ENCODE data around the gene HSPA2. TPM values are rescaled to one million over a fixed set of nuclear protein-coding genes. Genes with fewer than 3 reads are reported as not detected.

HSPA2 gene
- 1 to 10 TPM; 2.2 to 2.4 TPM for total RNA-seq

DNA sequence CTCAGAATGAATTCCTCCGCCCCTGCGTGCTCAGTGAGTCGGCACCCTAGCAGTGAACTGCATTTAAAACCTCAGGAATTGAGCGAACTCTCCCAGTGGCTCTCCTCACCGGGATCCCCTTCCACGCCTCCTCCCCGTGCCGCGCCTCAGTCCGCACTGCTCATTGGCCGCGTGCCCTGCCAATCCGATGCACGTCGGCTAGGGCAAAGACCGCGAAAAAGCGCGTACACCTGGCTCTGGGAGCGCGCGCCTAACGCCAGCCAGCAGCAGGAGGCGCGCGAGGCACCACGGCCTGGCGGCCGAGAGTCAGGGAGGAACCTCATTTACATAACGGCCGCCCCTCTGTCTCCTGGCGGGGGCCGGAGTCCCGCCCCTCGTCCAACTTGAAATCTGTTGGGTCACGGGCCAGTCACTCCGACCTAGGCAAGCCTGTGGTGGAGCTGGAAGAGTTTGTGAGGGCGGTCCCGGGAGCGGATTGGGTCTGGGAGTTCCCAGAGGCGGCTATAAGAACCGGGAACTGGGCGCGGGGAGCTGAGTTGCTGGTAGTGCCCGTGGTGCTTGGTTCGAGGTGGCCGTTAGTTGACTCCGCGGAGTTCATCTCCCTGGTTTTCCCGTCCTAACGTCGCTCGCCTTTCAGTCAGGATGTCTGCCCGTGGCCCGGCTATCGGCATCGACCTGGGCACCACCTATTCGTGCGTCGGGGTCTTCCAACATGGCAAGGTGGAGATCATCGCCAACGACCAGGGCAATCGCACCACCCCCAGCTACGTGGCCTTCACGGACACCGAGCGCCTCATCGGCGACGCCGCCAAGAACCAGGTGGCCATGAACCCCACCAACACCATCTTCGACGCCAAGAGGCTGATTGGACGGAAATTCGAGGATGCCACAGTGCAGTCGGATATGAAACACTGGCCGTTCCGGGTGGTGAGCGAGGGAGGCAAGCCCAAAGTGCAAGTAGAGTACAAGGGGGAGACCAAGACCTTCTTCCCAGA, at the start of gene HSPA2:
Gene HSPA2, plus strand, starts transcription at position 534 of the 995 bp plus-strand sequence. Its CDS starts 109 bp downstream, at position 643.
- Mint-ChIP-seq H3K4me1 (peaks cover 33% of the 10 kb centered on the region), H3K27me3 (peaks cover 48% of the 10 kb centered on the region), H3K9me3 (peaks cover 8% of the 10 kb centered on the region), H3K27ac (peak within 1 kb of the TSS; percentile 94), H3K4me3 (peak within 1 kb of the TSS; percentile 90), H3K36me3 (ENCODE audit: low read depth) (peaks cover 20% of the 10 kb centered on the region)
- peak; percentile 95 for DNase-seq
- ChIA-PET POLR2A (interaction anchor here (0.6 kb wide), 1 partner anchor 530 kb away, joined by 3 read pairs; no protein-coding TSS in a partner anchor), CTCF (interaction anchor here (0.7 to 1.9 kb wide), 13 partner anchors 11 to 1042 kb away, joined by 3 to 7 read pairs (median 3); no protein-coding TSS in a partner anchor)

DNA sequence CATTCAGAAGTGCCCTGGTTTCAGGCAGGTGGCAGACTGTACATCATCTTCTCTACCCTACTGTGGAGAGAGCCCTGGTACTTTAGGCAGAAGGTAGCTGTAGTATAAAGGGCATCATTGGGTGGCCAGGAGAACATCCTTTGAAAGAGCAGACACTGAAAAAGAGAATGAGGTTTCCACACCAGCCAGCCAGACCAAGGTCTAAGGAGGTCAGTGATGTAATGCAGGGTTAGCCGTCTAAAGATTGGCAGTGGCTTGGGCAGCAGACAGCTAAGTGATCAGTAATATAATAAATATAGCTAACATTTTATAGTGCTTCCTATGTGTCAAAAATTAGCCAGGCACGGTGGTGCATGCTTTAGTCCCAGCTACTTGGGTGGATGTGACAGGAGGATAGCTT, 48.9 kb upstream of the HSPA2 start:
- H3K27ac Mint-ChIP-seq = no peak overlapping the region
- DNase-seq = no peak
- POLR2A ChIA-PET = no interaction called here
- CTCF ChIA-PET = interaction anchor here (0.7 to 1.0 kb wide), 4 partner anchors 9 to 147 kb away, joined by 3 read pairs; no protein-coding TSS in a partner anchor
- H3K9me3 Mint-ChIP-seq = no peaks in the 10 kb centered on the region
- no peak overlapping the region for H3K4me3 Mint-ChIP-seq
- H3K27me3 Mint-ChIP-seq = no peaks in the 10 kb centered on the region
- H3K4me1 Mint-ChIP-seq = peaks cover 30% of the 10 kb centered on the region
- H3K36me3 Mint-ChIP-seq (ENCODE audit: low read depth) = peaks cover 59% of the 10 kb centered on the region

DNA sequence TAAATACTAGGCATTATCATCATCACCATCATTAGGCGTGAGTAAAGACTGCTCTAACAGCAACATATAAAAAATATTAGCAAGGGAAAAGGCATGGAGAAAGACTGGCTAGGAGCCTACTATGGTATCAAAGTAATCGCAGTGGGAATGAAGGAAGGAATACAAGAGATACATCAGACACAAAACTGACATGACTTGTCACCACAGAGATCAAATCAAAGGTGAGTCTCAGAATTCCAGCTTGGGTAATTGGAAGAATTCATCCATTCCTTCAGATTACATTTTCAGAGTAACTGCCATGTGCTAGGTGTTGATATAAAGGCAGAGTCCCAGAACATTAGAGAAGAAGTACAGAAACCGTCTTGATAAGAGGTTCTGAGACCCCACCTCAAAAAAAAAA, 47.1 kb upstream of the HSPA2 start:
- ChIA-PET CTCF (interaction anchor here (0.7 to 1.2 kb wide), 3 partner anchors 37 to 155 kb away, joined by 3 to 6 read pairs (median 3); no protein-coding TSS in a partner anchor), POLR2A (no interaction called here)
- Mint-ChIP-seq H3K27me3 (no peaks in the 10 kb centered on the region), H3K4me3 (no peak overlapping the region), H3K36me3 (ENCODE audit: low read depth) (peaks cover 52% of the 10 kb centered on the region), H3K4me1 (peaks cover 43% of the 10 kb centered on the region), H3K27ac (no peak overlapping the region), H3K9me3 (no peaks in the 10 kb centered on the region)
- no peak for DNase-seq

DNA sequence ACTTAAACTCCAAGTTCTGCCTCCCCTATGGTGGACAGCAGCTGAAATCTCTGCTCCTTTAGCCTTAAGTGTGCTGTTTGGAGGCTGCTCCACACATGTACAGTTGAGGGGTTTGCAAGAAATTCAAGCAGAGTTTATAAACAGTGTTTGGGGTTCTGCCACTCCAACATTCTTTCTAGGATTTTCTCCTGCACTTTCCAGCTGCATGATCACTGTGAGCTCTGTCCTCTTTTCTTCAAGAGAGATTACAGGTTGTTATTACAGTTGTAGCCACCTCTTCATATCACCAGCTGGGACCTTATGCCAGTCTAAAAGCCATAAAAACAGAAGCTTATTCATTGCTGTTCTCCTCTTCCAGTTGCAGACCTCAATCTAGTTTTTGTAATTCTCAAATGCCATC, 45.3 kb upstream of the HSPA2 start:
- POLR2A ChIA-PET = interaction anchor here (0.5 kb wide), 1 partner anchor 137 kb away, joined by 3 read pairs; no protein-coding TSS in a partner anchor

DNA sequence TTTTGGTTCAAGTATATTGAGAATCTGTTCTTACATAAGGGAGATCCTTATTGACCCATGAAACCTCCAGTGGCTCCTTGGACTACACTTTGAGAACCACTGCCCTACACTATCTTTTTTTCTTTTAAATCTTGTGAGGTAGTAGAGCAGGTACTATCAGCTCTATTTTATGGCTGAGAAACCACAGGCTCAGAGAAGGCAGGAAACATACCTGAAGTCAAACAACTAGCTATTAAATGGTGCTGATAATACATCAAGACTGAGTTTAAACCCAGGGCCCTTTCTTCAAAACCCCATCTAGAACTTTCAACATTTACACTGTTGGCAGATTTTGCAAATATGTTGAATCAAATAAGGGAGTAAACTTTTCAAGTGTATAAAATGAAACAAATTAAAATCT, 43.8 kb upstream of the HSPA2 start:
- H3K27me3 Mint-ChIP-seq = no peaks in the 10 kb centered on the region
- H3K4me1 Mint-ChIP-seq = peaks cover 61% of the 10 kb centered on the region
- CTCF ChIA-PET = interaction anchor here (0.6 to 1.9 kb wide), 7 partner anchors 12 to 138 kb away, joined by 3 to 10 read pairs (median 3); no protein-coding TSS in a partner anchor
- no peak for DNase-seq
- no peaks in the 10 kb centered on the region for H3K9me3 Mint-ChIP-seq
- POLR2A ChIA-PET = no interaction called here
- H3K4me3 Mint-ChIP-seq = no peak overlapping the region
- H3K36me3 Mint-ChIP-seq (ENCODE audit: low read depth) = peaks cover 53% of the 10 kb centered on the region
- H3K27ac Mint-ChIP-seq = no peak overlapping the region

More for the DNA sequence above, 45.3 kb upstream of the HSPA2 start:
- CTCF ChIA-PET = interaction anchor here (1.1 kb wide), 1 partner anchor 45 kb away, joined by 3 read pairs; the partner anchor contains the start of gene HSPA2
- Mint-ChIP-seq H3K4me3 (no peak overlapping the region), H3K27ac (no peak overlapping the region), H3K27me3 (no peaks in the 10 kb centered on the region), H3K4me1 (peaks cover 57% of the 10 kb centered on the region), H3K36me3 (ENCODE audit: low read depth) (peaks cover 57% of the 10 kb centered on the region), H3K9me3 (no peaks in the 10 kb centered on the region)
- no peak for DNase-seq

DNA sequence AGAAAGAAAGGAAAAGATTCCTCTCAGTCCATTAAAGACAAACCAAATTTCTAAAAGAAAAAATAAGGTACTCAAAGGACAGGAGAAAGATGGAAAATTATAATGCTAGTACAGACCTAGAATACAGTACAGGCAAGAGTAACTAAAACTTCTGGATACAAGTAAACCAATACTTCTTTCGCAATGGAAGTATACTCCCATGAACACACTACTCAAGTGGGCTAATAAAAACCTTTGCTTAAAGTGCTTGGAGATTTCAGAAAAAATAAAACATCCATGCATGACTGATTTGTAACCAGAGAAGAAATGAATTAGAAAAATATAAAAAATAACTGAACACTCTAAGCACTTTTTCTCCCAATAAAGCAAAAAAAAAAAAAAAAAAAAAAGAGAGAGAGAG, 40.5 kb upstream of the HSPA2 start:
- CTCF ChIA-PET = interaction anchor here (0.6 to 1.5 kb wide), 2 partner anchors 24 to 116 kb away, joined by 3 read pairs; no protein-coding TSS in a partner anchor
- H3K9me3 Mint-ChIP-seq = no peaks in the 10 kb centered on the region
- peaks cover 48% of the 10 kb centered on the region for H3K4me1 Mint-ChIP-seq
- H3K27me3 Mint-ChIP-seq = no peaks in the 10 kb centered on the region
- POLR2A ChIA-PET = no interaction called here
- H3K36me3 Mint-ChIP-seq (ENCODE audit: low read depth) = peaks cover 51% of the 10 kb centered on the region
- peak overlapping the region; percentile 99 for H3K4me3 Mint-ChIP-seq
- DNase-seq = no peak
- peak overlapping the region; percentile 100 for H3K27ac Mint-ChIP-seq

DNA sequence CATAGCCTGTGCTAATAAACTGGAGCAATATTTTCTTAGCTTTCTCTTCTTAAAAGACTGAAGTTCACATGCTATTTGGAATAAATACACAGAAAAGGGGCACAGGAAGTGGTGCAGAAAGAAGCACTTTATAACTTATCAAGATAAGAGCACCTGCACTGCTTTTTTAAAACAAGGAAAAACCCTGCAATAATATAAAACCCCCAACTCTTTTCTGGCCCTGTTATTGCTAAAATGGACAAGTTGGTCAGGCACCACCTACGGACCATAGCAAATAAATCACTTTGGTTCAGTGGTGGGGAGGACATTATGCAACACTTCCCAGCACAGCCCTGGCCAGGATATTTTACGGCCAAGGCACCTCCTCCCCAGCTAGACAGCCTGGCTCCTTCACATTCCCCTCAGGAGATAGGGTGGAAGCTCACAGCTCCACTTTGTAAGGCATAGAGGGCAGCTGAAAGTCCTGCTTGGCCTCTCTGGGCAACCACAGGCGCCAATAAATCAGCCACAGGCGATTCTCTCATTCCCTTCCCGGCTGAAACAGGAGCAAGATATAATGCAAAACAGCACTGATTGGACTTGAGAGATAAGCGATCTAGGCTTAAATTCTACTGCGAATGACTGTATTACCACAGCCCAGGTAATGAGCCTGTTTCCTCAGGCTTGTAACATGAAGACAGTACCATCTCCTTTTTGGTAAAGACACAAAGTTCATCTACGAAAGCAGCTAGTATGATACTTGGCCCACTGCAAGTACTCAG, 39.0 kb upstream of the HSPA2 start:
- Mint-ChIP-seq H3K9me3 (no peaks in the 10 kb centered on the region), H3K4me1 (peaks cover 53% of the 10 kb centered on the region), H3K36me3 (ENCODE audit: low read depth) (peaks cover 57% of the 10 kb centered on the region), H3K4me3 (peak overlapping the region; percentile 99), H3K27ac (peak overlapping the region; percentile 100), H3K27me3 (no peaks in the 10 kb centered on the region)
- ChIA-PET CTCF (interaction anchor here (0.7 to 1.7 kb wide), 8 partner anchors 9 to 179 kb away, joined by 3 to 5 read pairs (median 3); no protein-coding TSS in a partner anchor), POLR2A (no interaction called here)
- DNase-seq = no peak

DNA sequence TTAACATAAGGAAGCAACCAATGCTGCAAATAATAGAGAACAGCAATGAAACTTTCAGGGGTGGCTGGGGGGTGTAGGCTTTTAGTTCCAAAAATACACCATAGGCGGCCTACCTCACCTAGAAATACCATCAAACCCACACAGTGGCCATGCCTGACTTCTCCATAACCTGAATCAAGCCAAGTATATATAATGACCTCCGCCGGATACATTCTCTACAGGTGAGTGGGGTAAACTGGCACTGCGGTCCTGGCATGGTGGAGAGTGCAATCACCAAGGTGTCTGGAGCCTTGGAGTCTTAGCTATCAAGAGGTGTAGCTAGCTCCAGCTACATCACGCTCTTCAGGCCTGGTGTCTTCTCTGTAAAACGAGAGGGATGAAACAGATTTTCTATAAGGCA, 38.1 kb upstream of the HSPA2 start:
- H3K27ac Mint-ChIP-seq = peak overlapping the region; percentile 100
- CTCF ChIA-PET = interaction anchor here (0.6 to 1.7 kb wide), 6 partner anchors 9 to 910 kb away, joined by 3 to 5 read pairs (median 3); no protein-coding TSS in a partner anchor
- POLR2A ChIA-PET = no interaction called here
- DNase-seq = peak; percentile 34
- H3K4me1 Mint-ChIP-seq = peaks cover 53% of the 10 kb centered on the region
- H3K9me3 Mint-ChIP-seq = no peaks in the 10 kb centered on the region
- peaks cover 58% of the 10 kb centered on the region for H3K36me3 Mint-ChIP-seq (ENCODE audit: low read depth)
- H3K4me3 Mint-ChIP-seq = peak overlapping the region; percentile 99
- H3K27me3 Mint-ChIP-seq = no peaks in the 10 kb centered on the region

DNA sequence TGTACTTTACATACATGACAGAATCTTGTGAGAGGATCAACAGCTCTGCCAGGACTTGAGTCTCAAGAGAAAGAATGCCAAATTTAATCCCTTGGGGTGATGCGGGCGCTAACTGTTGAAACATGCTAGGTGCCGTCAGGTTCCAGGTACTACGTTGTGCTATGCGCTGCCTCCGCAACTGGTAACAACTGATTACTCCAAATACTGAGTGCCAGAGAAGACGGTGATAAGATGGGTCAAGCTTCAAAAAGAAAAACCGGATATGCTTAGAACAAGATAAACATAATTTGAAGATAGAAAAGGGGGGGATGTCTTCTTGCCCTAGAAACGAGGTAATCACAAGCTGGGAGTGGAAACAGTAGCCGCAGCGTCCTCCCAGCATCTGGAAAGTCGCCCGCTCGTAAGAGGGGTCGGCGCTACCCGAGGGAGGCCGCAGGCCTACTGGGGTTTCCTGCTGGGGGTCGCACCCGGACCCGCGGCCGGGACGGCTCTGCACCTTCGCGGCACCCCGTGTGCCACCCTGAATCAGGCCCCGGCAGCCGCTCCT, 37.6 kb upstream of the HSPA2 start:
- Mint-ChIP-seq H3K36me3 (ENCODE audit: low read depth) (peaks cover 56% of the 10 kb centered on the region), H3K4me3 (peak overlapping the region; percentile 99), H3K4me1 (peaks cover 54% of the 10 kb centered on the region), H3K27me3 (no peaks in the 10 kb centered on the region), H3K27ac (peak overlapping the region; percentile 100), H3K9me3 (no peaks in the 10 kb centered on the region)
- POLR2A ChIA-PET = no interaction called here
- DNase-seq = peak; percentile 31
- CTCF ChIA-PET = interaction anchor here (0.6 to 1.7 kb wide), 5 partner anchors 8 to 910 kb away, joined by 3 to 5 read pairs (median 3); no protein-coding TSS in a partner anchor

DNA sequence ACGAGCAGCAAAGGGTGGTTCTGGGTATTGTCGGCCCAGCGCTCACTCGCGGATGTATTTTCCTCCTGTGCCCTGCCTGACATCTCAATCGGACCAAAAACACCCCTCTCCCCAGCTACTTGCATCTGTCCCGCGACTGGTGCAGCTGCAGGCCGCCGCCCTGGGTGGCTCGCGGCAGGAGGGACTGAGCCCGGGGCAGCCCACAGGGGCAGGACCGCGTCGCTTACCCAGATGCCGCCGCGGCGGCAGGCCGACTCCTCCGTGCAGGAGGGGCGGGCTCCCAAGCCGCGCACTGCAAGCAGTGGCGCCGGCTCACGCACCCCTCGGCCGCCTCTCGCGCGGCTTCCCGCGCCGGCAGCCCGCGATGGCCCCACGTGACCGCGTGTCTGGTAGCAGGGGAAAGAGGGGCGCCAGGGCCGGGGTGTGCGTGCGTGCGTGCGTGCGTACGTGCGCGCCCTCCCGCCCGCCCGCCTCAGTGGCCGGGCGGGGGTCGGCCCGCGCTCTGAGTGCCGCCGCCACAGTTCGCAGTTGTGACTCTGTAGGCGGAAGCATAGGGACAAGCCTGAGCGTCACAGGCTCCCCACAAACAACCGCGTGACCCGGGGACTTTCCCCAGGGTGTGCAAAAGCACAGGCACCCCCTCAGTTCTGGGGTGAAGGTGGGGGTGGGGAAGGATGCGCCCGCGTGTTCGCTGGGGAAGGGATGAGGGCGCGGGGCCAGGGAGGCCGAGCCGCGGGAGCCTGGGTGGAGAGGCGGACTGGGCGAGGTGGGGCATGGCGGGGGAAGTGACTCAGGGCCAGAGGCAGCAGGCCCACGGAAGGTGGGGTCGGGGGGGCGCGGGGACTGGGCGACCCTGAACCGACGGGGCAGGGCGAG, 36.9 kb upstream of the HSPA2 start, which contains the start of gene ZBTB25:
Gene ZBTB25, minus strand, starts transcription at position 405 of the 876 bp plus-strand sequence. CDS start 13,305 bp downstream, outside the sequence.
- H3K9me3 Mint-ChIP-seq = no peaks in the 10 kb centered on the region
- POLR2A ChIA-PET = interaction anchor here (0.6 kb wide), 1 partner anchor 77 kb away, joined by 3 read pairs; no protein-coding TSS in a partner anchor
- peaks cover 58% of the 10 kb centered on the region for H3K36me3 Mint-ChIP-seq (ENCODE audit: low read depth)
- peak within 1 kb of the TSS; percentile 100 for H3K27ac Mint-ChIP-seq
- peaks cover 59% of the 10 kb centered on the region for H3K4me1 Mint-ChIP-seq
- no peaks in the 10 kb centered on the region for H3K27me3 Mint-ChIP-seq
- peak; percentile 98 for DNase-seq
- peak within 1 kb of the TSS; percentile 99 for H3K4me3 Mint-ChIP-seq
- CTCF ChIA-PET = interaction anchor here (1.1 to 1.6 kb wide), 3 partner anchors 7 to 17 kb away, joined by 3 to 5 read pairs (median 5); no protein-coding TSS in a partner anchor

DNA sequence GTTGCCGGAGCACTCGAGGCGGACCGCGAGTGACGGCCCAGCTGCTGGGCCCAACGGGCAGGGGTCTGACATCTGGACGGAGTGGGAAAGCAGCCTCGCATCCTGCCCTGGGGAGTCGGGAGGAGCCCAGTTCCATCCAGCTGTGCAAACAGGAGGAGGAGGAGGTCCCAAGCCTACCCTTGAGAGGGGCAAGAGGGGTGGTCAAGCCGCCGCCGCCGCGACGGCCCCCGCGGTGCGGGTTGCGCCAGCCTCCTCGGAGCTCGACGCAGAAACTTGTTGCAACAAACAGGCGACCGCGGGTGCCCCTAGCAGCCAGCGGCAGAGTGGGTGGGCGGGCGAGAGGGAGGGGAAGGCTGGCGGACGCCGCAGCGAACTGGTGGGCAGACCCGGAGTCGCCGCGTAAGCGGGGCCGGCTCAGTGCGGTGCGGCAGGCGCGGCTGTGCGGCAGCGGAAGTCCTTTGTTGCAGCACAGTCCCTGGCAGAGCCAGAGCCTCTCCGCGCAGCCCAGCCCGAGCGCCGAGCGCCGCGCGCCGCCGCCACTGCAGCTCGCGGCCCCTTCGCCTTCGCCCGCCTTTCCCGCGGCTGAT, 36.1 kb upstream of the HSPA2 start, which contains the start of gene ZBTB1:
Gene ZBTB1, plus strand, starts transcription at position 461 of the 587 bp plus-strand sequence. CDS start 16,735 bp downstream, outside the sequence.
- peak; percentile 86 for DNase-seq
- peaks cover 61% of the 10 kb centered on the region for H3K4me1 Mint-ChIP-seq
- H3K27ac Mint-ChIP-seq = peak within 1 kb of the TSS; percentile 100
- CTCF ChIA-PET = interaction anchor here (1.3 kb wide), 1 partner anchor 17 kb away, joined by 3 read pairs; no protein-coding TSS in a partner anchor
- no peaks in the 10 kb centered on the region for H3K9me3 Mint-ChIP-seq
- no peaks in the 10 kb centered on the region for H3K27me3 Mint-ChIP-seq
- POLR2A ChIA-PET = interaction anchor here (0.6 to 0.7 kb wide), 2 partner anchors 78 to 863 kb away, joined by 3 to 4 read pairs; partner anchors contain the start of gene WDR89
- peaks cover 59% of the 10 kb centered on the region for H3K36me3 Mint-ChIP-seq (ENCODE audit: low read depth)
- H3K4me3 Mint-ChIP-seq = peak within 1 kb of the TSS; percentile 94
